Osteoblast (primary cell): ENCODE results near the gene TRIO. TPM values are rescaled to one million over a fixed set of nuclear protein-coding genes. Genes with fewer than 3 reads are reported as not detected.

Experiments used
- DNase-seq: peaks from one replicate; pipeline ENCODE4 v3.0.0; 2011; ENCODE audit warnings: low spot score, mixed read lengths; ENCODE audit not compliant: insufficient read length; ENCODE audit errors: missing footprints
- H2AFZ ChIP-seq: 2 replicates; pipeline ENCODE4 v1.6.0; 2011; ENCODE audit warnings: mild to moderate bottlenecking, low read length
- H3K27ac ChIP-seq: 2 replicates; pipeline ENCODE4 v1.5.1; 2011; ENCODE audit warnings: mild to moderate bottlenecking, low read depth, low read length, moderate library complexity
- H3K27me3 ChIP-seq: 2 replicates; pipeline ENCODE4 v1.6.0; 2012; ENCODE audit warnings: mild to moderate bottlenecking, control low read depth, inconsistent platforms, low read length, moderate library complexity; ENCODE audit not compliant: insufficient read depth
- H3K36me3 ChIP-seq: 2 replicates; pipeline ENCODE4 v1.5.1; 2011; ENCODE audit warnings: mild to moderate bottlenecking, low read length, control low read depth, moderate library complexity; ENCODE audit not compliant: insufficient read depth
- H3K4me1 ChIP-seq: 2 replicates; pipeline ENCODE4 v1.5.1; 2011; ENCODE audit warnings: mild to moderate bottlenecking, low read length, control low read depth, moderate library complexity; ENCODE audit not compliant: insufficient read depth
- H3K4me2 ChIP-seq: 2 replicates; pipeline ENCODE4 v1.6.0; 2011; ENCODE audit warnings: mild to moderate bottlenecking, low read length; ENCODE audit not compliant: insufficient read depth
- H3K4me3 ChIP-seq: fragments of 200-600 bp; sonication (generic); 3 replicates; pipeline ENCODE4 v1.5.1; 2012; ENCODE audit warnings: mild to moderate bottlenecking, low read length, inconsistent platforms; ENCODE audit not compliant: insufficient read depth
- H3K79me2 ChIP-seq: 2 replicates; pipeline ENCODE4 v1.6.0; 2012; ENCODE audit warnings: mild to moderate bottlenecking, low read length, control low read depth, inconsistent platforms; ENCODE audit not compliant: insufficient read depth
- H3K9me3 ChIP-seq: 2 replicates; pipeline ENCODE4 v1.5.1; 2011; ENCODE audit warnings: low read depth, low read length, control low read depth
- H4K20me1 ChIP-seq: 2 replicates; pipeline ENCODE4 v1.6.0; 2012; ENCODE audit warnings: mild to moderate bottlenecking, low read length, control low read depth; ENCODE audit not compliant: insufficient read depth
- total RNA-seq: library from RNA; depleted of rRNA; stranded (reverse); fragments of >200 nt; gene quantifications from 2 replicates; pipeline ENCODE4 v1.2.3, GENCODE V29; 2012
- TF ChIP-seq, protein P1 (sequence below): IDR thresholded peaks from 2 replicates; pipeline ENCODE4 v1.5.1; 2011; ENCODE audit warnings: mild to moderate bottlenecking, low read depth, low read length, moderate library complexity; ENCODE audit errors: extremely low read depth

The TRIO gene
- total RNA-seq, 1 donor, result 274 TPM

DNA sequence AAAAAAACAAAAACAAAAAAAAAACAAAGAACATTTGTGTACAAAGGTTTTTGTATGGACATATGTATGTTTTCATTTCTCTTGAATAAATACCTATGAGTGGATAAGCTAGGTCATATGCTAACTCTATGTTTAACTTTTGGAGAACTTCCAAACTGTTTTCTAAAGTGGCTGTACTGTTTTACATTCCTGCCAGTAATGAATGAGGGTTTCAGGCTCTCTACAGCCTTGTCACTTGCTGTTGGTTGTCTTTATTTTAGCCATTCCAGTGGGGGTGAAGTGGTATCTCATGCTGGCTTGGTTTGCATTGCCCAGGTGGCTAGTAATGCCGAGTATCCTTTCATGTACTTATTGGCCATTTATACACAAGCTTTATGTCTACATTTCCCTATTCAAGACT is 9.1 kb upstream of the TRIO start:
- H3K4me2 ChIP-seq, result no peak overlapping the region
- H3K9me3 ChIP-seq, result no peaks in the 10 kb centered on the region
- no peaks in the 10 kb centered on the region for H3K4me1 ChIP-seq
- H3K27me3 ChIP-seq, result no peaks in the 10 kb centered on the region
- H3K36me3 ChIP-seq, result no peaks in the 10 kb centered on the region
- TF ChIP-seq, protein P1, sequence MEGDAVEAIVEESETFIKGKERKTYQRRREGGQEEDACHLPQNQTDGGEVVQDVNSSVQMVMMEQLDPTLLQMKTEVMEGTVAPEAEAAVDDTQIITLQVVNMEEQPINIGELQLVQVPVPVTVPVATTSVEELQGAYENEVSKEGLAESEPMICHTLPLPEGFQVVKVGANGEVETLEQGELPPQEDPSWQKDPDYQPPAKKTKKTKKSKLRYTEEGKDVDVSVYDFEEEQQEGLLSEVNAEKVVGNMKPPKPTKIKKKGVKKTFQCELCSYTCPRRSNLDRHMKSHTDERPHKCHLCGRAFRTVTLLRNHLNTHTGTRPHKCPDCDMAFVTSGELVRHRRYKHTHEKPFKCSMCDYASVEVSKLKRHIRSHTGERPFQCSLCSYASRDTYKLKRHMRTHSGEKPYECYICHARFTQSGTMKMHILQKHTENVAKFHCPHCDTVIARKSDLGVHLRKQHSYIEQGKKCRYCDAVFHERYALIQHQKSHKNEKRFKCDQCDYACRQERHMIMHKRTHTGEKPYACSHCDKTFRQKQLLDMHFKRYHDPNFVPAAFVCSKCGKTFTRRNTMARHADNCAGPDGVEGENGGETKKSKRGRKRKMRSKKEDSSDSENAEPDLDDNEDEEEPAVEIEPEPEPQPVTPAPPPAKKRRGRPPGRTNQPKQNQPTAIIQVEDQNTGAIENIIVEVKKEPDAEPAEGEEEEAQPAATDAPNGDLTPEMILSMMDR, result no peak
- DNase-seq, result no peak
- H2AFZ ChIP-seq, result no peak overlapping the region
- no peak overlapping the region for H3K4me3 ChIP-seq
- H3K27ac ChIP-seq, result no peak overlapping the region
- no peaks in the 10 kb centered on the region for H3K79me2 ChIP-seq
- H4K20me1 ChIP-seq, result no peaks in the 10 kb centered on the region

DNA sequence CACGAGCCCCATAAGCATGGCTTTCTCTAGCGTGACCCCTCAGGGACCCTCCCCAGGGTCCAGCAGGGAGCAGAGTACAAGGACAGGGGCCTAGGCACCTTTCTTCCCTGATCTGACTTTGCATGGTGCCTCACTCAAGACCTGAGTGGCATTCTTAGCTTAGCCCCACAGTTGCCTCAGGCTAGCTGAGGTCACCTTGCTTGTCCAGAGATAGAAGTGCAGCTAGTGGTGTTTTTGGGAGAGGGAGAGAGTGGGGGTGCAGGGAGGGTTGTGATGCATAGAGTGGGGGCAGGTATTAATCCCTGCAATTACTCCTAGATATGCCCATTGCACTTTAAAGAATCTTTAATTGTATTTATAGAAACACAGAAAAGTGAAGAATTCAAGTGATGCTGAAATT is 8.4 kb upstream of the TRIO start:
- Histone ChIP-seq H3K27ac (no peak overlapping the region), H3K4me3 (no peak overlapping the region), H4K20me1 (no peaks in the 10 kb centered on the region), H3K36me3 (no peaks in the 10 kb centered on the region), H3K27me3 (no peaks in the 10 kb centered on the region), H3K79me2 (no peaks in the 10 kb centered on the region), H3K4me2 (no peak overlapping the region), H2AFZ (no peak overlapping the region), H3K9me3 (no peaks in the 10 kb centered on the region), H3K4me1 (no peaks in the 10 kb centered on the region)
- TF ChIP-seq, protein P1, result no peak
- DNase-seq, result no peak

DNA sequence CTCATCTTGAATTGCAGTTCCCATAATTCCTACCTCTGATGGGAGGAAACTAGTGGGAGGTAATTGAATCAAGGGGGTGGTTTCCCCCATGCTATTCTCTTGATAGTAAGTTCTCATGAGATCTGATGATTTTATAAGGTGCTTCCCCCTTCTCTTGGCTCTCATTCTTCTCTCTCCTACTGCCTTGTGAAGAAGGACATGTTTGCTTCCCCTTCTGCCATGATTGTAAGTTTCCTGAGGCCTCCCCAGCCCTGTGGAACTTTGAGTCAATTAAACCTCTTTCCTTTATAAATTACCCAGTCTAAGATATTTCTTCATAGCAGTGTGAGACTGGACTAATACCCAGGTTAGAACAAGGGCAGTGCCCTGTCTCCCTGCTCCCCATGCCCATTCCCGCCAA is 7.5 kb upstream of the TRIO start:
- no peak overlapping the region for H3K4me2 ChIP-seq
- TF ChIP-seq, protein P1, result no peak

DNA sequence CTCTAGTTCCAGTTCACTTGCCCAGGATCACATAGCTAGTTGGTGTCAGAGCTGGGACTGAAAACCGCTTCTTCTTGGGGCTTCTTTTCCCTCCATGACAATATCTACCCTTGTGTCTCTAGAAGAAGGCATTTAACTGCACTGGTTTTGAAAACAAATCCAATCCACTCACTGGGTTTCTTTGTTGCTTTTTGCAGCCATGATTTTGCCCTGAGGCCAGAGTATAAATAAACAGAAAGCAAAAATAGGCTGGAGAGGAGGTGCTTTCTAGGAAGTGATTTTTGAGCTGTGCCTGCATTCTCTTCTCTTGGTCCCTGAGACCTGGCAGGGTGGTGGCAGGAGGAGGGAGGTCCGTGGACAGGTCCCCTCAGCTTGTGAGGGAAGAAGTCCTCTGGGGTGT is 6.9 kb upstream of the TRIO start:
- H2AFZ ChIP-seq, result no peak overlapping the region
- no peak for DNase-seq

More for the DNA sequence above, 7.5 kb upstream of the TRIO start:
- H3K9me3 ChIP-seq, result no peaks in the 10 kb centered on the region
- no peaks in the 10 kb centered on the region for H3K4me1 ChIP-seq
- no peak for DNase-seq
- no peak overlapping the region for H2AFZ ChIP-seq
- H3K27me3 ChIP-seq, result no peaks in the 10 kb centered on the region
- H4K20me1 ChIP-seq, result no peaks in the 10 kb centered on the region
- H3K79me2 ChIP-seq, result no peaks in the 10 kb centered on the region
- H3K4me3 ChIP-seq, result no peak overlapping the region
- H3K27ac ChIP-seq, result no peak overlapping the region
- H3K36me3 ChIP-seq, result no peaks in the 10 kb centered on the region

More for the DNA sequence above, 6.9 kb upstream of the TRIO start:
- Histone ChIP-seq H3K27me3 (no peaks in the 10 kb centered on the region), H3K9me3 (no peaks in the 10 kb centered on the region), H3K36me3 (no peaks in the 10 kb centered on the region), H3K4me3 (no peak overlapping the region), H3K27ac (no peak overlapping the region), H3K79me2 (no peaks in the 10 kb centered on the region), H4K20me1 (no peaks in the 10 kb centered on the region), H3K4me1 (no peaks in the 10 kb centered on the region), H3K4me2 (no peak overlapping the region)
- TF ChIP-seq, protein P1, result no peak
